ENCODE measurements around the gene ZDHHC20. TPM values are rescaled to one million over a fixed set of nuclear protein-coding genes. Genes with fewer than 3 reads are reported as not detected.

Gene ZDHHC20
- total RNA-seq, 1 experiment from 2014 or later: 69.7 TPM

- no peak for TF ChIP-seq PRDM15 (CRISPR knock-in tag; IDR thresholded peaks at IDR 0.05)
- TF ChIP-seq NR2C2 (CRISPR knock-in tag; IDR thresholded peaks at IDR 0.05): no peak
- no peak for TF ChIP-seq FOXK1 (CRISPR knock-in tag; IDR thresholded peaks at IDR 0.05)
Measured at GRCh38 chr13:21399741-21400140, 59.4 kb downstream of the ZDHHC20 start (continued).

GRCh38 chr13:21395953-21396352, 63.1 kb downstream of the ZDHHC20 start:
- no peak for TF ChIP-seq ATF2 (CRISPR knock-in tag; IDR thresholded peaks at IDR 0.05; ENCODE audit: borderline replicate concordance, low read depth)
- ATAC-seq (no peak), DNase-seq (ENCODE audit: low spot score) (no peak)
- Mint-ChIP-seq H3K4me3 (no peak overlapping the region), H3K4me1 (no peaks in the 10 kb centered on the region), H3K36me3 (peaks cover 38% of the 10 kb centered on the region), H3K27ac (no peak overlapping the region), H3K9me3 (no peaks in the 10 kb centered on the region), H3K27me3 (ENCODE audit: low read depth) (no peaks in the 10 kb centered on the region)
- ChIA-PET POLR2A (no interaction called here), CTCF (interaction anchor here (0.6 kb wide), 1 partner anchor 99 kb away, joined by 4 read pairs; no protein-coding TSS in a partner anchor)

GRCh38 chr13:21389124-21389523, 70.0 kb downstream of the ZDHHC20 start:
- H3K4me1 Mint-ChIP-seq: 0 out of 2 replicates have a peak, but pooled peaks cover 3% of the 10 kb centered on the region
- no peak for TF ChIP-seq CDX4 (CRISPR knock-in tag; IDR thresholded peaks at IDR 0.05; ENCODE audit: borderline replicate concordance)
- TF ChIP-seq JAZF1 (CRISPR knock-in tag; IDR thresholded peaks at IDR 0.05): no peak
- TF ChIP-seq CTCF (IDR thresholded peaks at IDR 0.05): no peak
- no peak for TF ChIP-seq ZNF263 (CRISPR knock-in tag; IDR thresholded peaks at IDR 0.05; ENCODE audit: low read depth)
- peaks cover 10% of the 10 kb centered on the region for H3K9me3 Mint-ChIP-seq
- DNase-seq (ENCODE audit: low spot score) (no peak), ATAC-seq (no peak)
- H3K27ac Mint-ChIP-seq: no peak overlapping the region
- no peak overlapping the region for H3K4me3 Mint-ChIP-seq
- H3K36me3 Mint-ChIP-seq: peaks cover 55% of the 10 kb centered on the region
- ChIA-PET CTCF (interaction anchor here (0.8 to 2.6 kb wide), 4 partner anchors 50 to 92 kb away, joined by 3 to 7 read pairs (median 4); no protein-coding TSS in a partner anchor), POLR2A (no interaction called here)
- no peaks in the 10 kb centered on the region for H3K27me3 Mint-ChIP-seq (ENCODE audit: low read depth)

GRCh38 chr13:21385710-21386109, 73.4 kb downstream of the ZDHHC20 start:
- Mint-ChIP-seq H3K4me3 (no peak overlapping the region), H3K9me3 (peaks cover 10% of the 10 kb centered on the region), H3K4me1 (peaks cover 9% of the 10 kb centered on the region), H3K36me3 (peaks cover 65% of the 10 kb centered on the region), H3K27ac (no peak overlapping the region), H3K27me3 (ENCODE audit: low read depth) (no peaks in the 10 kb centered on the region)
- no peak for ATAC-seq
- DNase-seq (ENCODE audit: low spot score): no peak
- ChIA-PET CTCF (interaction anchor here (0.6 kb wide), 1 partner anchor 31 kb away, joined by 6 read pairs; no protein-coding TSS in a partner anchor), POLR2A (no interaction called here)
- TF ChIP-seq ZNF317 (CRISPR knock-in tag; IDR thresholded peaks at IDR 0.05; ENCODE audit: borderline replicate concordance, low read depth): peak; percentile 84
- no peak for TF ChIP-seq AR (CRISPR knock-in tag; IDR thresholded peaks at IDR 0.05)

All from WTC11 (cell line).